Bladder microvascular endothelial cell (primary cell): ENCODE measurements around the gene GNB3. TPM values are rescaled to one million over a fixed set of nuclear protein-coding genes. Genes with fewer than 3 reads are reported as not detected.

Experiments
- total RNA-seq: library from RNA; depleted of rRNA; stranded (reverse); fragments of >200 nt; gene quantifications from 2 replicates; pipeline ENCODE4 v1.2.3, GENCODE V29; 2014

Gene GNB3
- 0.44 TPM in 1 of 2 replicates, not detected in the other for total RNA-seq

GRCh38 chr12:6840761-6841515 lies at the start of gene GNB3:
TSS of gene GNB3 (plus strand) at chr12:6840925. CDS start at chr12:6841288, 363 bp downstream.

GRCh38 chr12:6821591-6822425 lies 18.9 kb upstream of the GNB3 start, which contains the start of gene GPR162:
TSS of gene GPR162 (plus strand) at chr12:6821821. CDS start at chr12:6823899, 2,078 bp downstream.

GRCh38 chr12:6827982-6828780 lies 12.5 kb upstream of the GNB3 start, which contains the start of gene P3H3:
TSS of gene P3H3 (plus strand) at chr12:6828407. CDS start at chr12:6828441, 34 bp downstream.

GRCh38 chr12:6851153-6851920 lies 10.6 kb downstream of the GNB3 start, which contains the start of gene CDCA3:
TSS of gene CDCA3 (minus strand) at chr12:6851286. CDS start at chr12:6850952, 334 bp downstream.

GRCh38 chr12:6851921-6852650 lies 11.4 kb downstream of the GNB3 start, which contains the start of gene USP5:
TSS of gene USP5 (plus strand) at chr12:6852150. CDS start at chr12:6852180, 30 bp downstream.

GRCh38 chr12:6867413-6868210 lies 26.9 kb downstream of the GNB3 start, which contains the start of gene TPI1:
TSS of gene TPI1 (plus strand) at chr12:6867531. CDS start at chr12:6867567, 36 bp downstream.

GRCh38 chr12:6873094-6874014 lies 32.6 kb downstream of the GNB3 start, which contains the start of gene SPSB2:
TSS of gene SPSB2 (minus strand) at chr12:6873303. CDS start at chr12:6872901, 402 bp downstream.

Other genes starting within 250 kb of the GNB3 start
- gene CHD4, start 233.5 kb upstream of the GNB3 start, total RNA-seq = 158 and 246 TPM in 2 replicates
- not detected in 2 replicates for gene LPAR5, start 205.0 kb upstream of the GNB3 start, total RNA-seq
- 0.16 and 0.57 TPM in 2 replicates for gene ACRBP, start 193.5 kb upstream of the GNB3 start, total RNA-seq
- gene ING4, start 177.8 kb upstream of the GNB3 start, total RNA-seq = 27.2 and 43.3 TPM in 2 replicates
- gene ZNF384, start 151.6 kb upstream of the GNB3 start, total RNA-seq = 6.5 and 18.5 TPM in 2 replicates
- not detected in 2 replicates for gene PIANP, start 140.1 kb upstream of the GNB3 start, total RNA-seq
- 27.8 and 75.8 TPM in 2 replicates for gene COPS7A, start 116.9 kb upstream of the GNB3 start, total RNA-seq
- gene MLF2, start 87.8 kb upstream of the GNB3 start, total RNA-seq = 75.8 and 151 TPM in 2 replicates
- gene PTMS, start 74.6 kb upstream of the GNB3 start, total RNA-seq = 50.5 and 163 TPM in 2 replicates
- gene LAG3, start 68.4 kb upstream of the GNB3 start, total RNA-seq = 0.13 and 0.16 TPM in 2 replicates
- gene CD4, start 51.4 kb upstream of the GNB3 start, total RNA-seq = not detected in 2 replicates
- 0.50 and 1.5 TPM in 2 replicates for gene GPR162, start 19.1 kb upstream of the GNB3 start, total RNA-seq
- 10.4 and 30.2 TPM in 2 replicates for gene P3H3, start 12.5 kb upstream of the GNB3 start, total RNA-seq
- 7.0 and 13.4 TPM in 2 replicates for gene CDCA3, start 10.4 kb downstream of the GNB3 start, total RNA-seq
- 72.7 and 101 TPM in 2 replicates for gene USP5, start 11.2 kb downstream of the GNB3 start, total RNA-seq
- gene TPI1, start 26.6 kb downstream of the GNB3 start, total RNA-seq = 873 and 896 TPM in 2 replicates
- gene SPSB2, start 32.4 kb downstream of the GNB3 start, total RNA-seq = 3.6 and 4.0 TPM in 2 replicates
- 1.9 and 3.8 TPM in 2 replicates for gene LRRC23, start 63.9 kb downstream of the GNB3 start, total RNA-seq
- gene ENO2, start 73.7 kb downstream of the GNB3 start, total RNA-seq = 3.4 and 6.9 TPM in 2 replicates
- 13.4 and 23.4 TPM in 2 replicates for gene ATN1, start 87.0 kb downstream of the GNB3 start, total RNA-seq
- gene RNU7-1, start 102.9 kb downstream of the GNB3 start, total RNA-seq = not detected in 2 replicates
- gene C12orf57, start 103.1 kb downstream of the GNB3 start, total RNA-seq = 97.1 and 106 TPM in 2 replicates
- 0.97 and 3.2 TPM in 2 replicates for gene PTPN6, start 110.4 kb downstream of the GNB3 start, total RNA-seq
- gene PHB2, start 129.7 kb downstream of the GNB3 start, total RNA-seq = 107 and 147 TPM in 2 replicates
- 35.9 and 41.9 TPM in 2 replicates for gene EMG1, start 130.0 kb downstream of the GNB3 start, total RNA-seq
- 8.1 and 10.6 TPM in 2 replicates for gene LPCAT3, start 177.6 kb downstream of the GNB3 start, total RNA-seq
- gene C1S, start 219.8 kb downstream of the GNB3 start, total RNA-seq = 0.16 and 0.82 TPM in 2 replicates